HepG2 (cell line): Measurements from ENCODE around the gene TRIM25. TPM values are rescaled to one million over a fixed set of nuclear protein-coding genes. Genes with fewer than 3 reads are reported as not detected.

Experiments used
- IRX3 ChIP-seq: sonication (generic); formaldehyde crosslinking; IDR thresholded peaks from 2 replicates; pipeline ENCODE4 v1.8.1; 2023; ENCODE audit warnings: mild to moderate bottlenecking, low read depth, missing genetic modification reagents, borderline replicate concordance
- KAT7 ChIP-seq: IDR thresholded peaks from 2 replicates; pipeline ENCODE4 v1.6.1; 2018; ENCODE audit warnings: borderline replicate concordance, missing compliant biosample characterization
- NFKBIZ ChIP-seq: IDR thresholded peaks from 2 replicates; pipeline ENCODE4 v1.6.1; 2018; ENCODE audit warnings: missing genetic modification reagents, missing compliant biosample characterization
- PAWR ChIP-seq: sonication (generic); formaldehyde crosslinking; IDR thresholded peaks from 2 replicates; pipeline ENCODE4 v1.4.0; 2020; ENCODE audit warnings: missing genetic modification reagents, mild to moderate bottlenecking, borderline replicate concordance
- ZBTB7A ChIP-seq: sonication (generic); formaldehyde crosslinking; IDR thresholded peaks from 2 replicates; pipeline ENCODE4 v1.8.0; 2022; ENCODE audit warnings: mild to moderate bottlenecking, missing genetic modification reagents
- ZFAT ChIP-seq: sonication (generic); formaldehyde crosslinking; conservative IDR thresholded peaks from 2 replicates; pipeline ENCODE4 v1.8.1; 2023; ENCODE audit warnings: missing genetic modification reagents, inconsistent platforms
- ZFP36L1 ChIP-seq: sonication (generic); formaldehyde crosslinking; IDR thresholded peaks from 2 replicates; pipeline ENCODE4 v1.8.0; 2022; ENCODE audit warnings: mild to moderate bottlenecking, missing genetic modification reagents, moderate library complexity
- ZMYM3 ChIP-seq: sonication (generic); formaldehyde crosslinking; IDR thresholded peaks from 2 replicates; pipeline ENCODE4 v1.5.1; 2020; ENCODE audit warnings: mild to moderate bottlenecking, missing genetic modification reagents
- ZNF205 ChIP-seq: IDR thresholded peaks from 2 replicates; pipeline ENCODE4 v1.6.1; 2018; ENCODE audit warnings: missing biosample characterization, missing genetic modification reagents
- ZNF260 ChIP-seq: sonication (generic); formaldehyde crosslinking; IDR thresholded peaks from 2 replicates; pipeline ENCODE4 v1.4.0; 2020; ENCODE audit warnings: missing genetic modification reagents, low read depth, mild to moderate bottlenecking, borderline replicate concordance
- ZNF674 ChIP-seq: sonication (generic); formaldehyde crosslinking; IDR thresholded peaks from 2 replicates; pipeline ENCODE4 v1.5.0; 2020; ENCODE audit warnings: low read depth, mild to moderate bottlenecking, missing genetic modification reagents
- polyA plus RNA-seq, 8 experiments: library from polyadenylated mRNA; depleted of rRNA in 3 of 8; stranded (reverse) in 7 of 8; unstranded in 1 of 8; fragments of >200 nt; fragmentation: Illumina TruSeq in 4 of 8; extraction: Trizol in 4 of 8; gene quantifications; 2 replicates each; pipeline versions ENCODE4 v1.2.1 to v1.2.3, GENCODE V29; 2011 to 2016; ENCODE audit warnings: low read depth in 4 of 8, missing spikeins in 1 of 8, mixed read lengths in 1 of 8; ENCODE audit not compliant: insufficient read depth in 1 of 8
- total RNA-seq, 5 experiments: library from RNA; depleted of rRNA; stranded (reverse); fragments of >200 nt; fragmentation: Illumina TruSeq; extraction: Trizol; gene quantifications; 2 replicates each; pipeline ENCODE4 v1.2.3, GENCODE V29; 2016; ENCODE audit warnings: low read depth in 1 of 5
- TF ChIP-seq, protein P1 (sequence below), 2 experiments: sonication (generic) in 1 of 2; formaldehyde crosslinking in 1 of 2; IDR thresholded peaks; 2 replicates each; pipeline versions ENCODE4 v1.6.1 to v1.9.0; 2014 to 2022; ENCODE audit warnings: antibody characterized with exemption in 1 of 2, borderline replicate concordance in 1 of 2, inconsistent platforms in 1 of 2, low read depth in 1 of 2, missing genetic modification reagents in 1 of 2
- TF ChIP-seq, protein P2 (sequence below): sonication (generic); formaldehyde crosslinking; conservative IDR thresholded peaks from 2 replicates; pipeline ENCODE4 v1.8.0; 2022; ENCODE audit warnings: missing genetic modification reagents
- TF ChIP-seq, protein P3 (sequence below): sonication (generic); formaldehyde crosslinking; IDR thresholded peaks from 2 replicates; pipeline ENCODE4 v1.5.1; 2020; ENCODE audit warnings: mild to moderate bottlenecking, missing genetic modification reagents, moderate library complexity
- TF ChIP-seq, protein P4 (sequence below): IDR thresholded peaks from 2 replicates; pipeline ENCODE4 v1.6.1; 2016; ENCODE audit warnings: missing genetic modification reagents, missing compliant biosample characterization

The TRIM25 gene
- total and polyA plus RNA-seq, 2 of the 13 experiments (the other 11 are each of a cell fraction or from before 2014, with no cell fraction given) = 30.8 to 42.2 TPM

DNA sequence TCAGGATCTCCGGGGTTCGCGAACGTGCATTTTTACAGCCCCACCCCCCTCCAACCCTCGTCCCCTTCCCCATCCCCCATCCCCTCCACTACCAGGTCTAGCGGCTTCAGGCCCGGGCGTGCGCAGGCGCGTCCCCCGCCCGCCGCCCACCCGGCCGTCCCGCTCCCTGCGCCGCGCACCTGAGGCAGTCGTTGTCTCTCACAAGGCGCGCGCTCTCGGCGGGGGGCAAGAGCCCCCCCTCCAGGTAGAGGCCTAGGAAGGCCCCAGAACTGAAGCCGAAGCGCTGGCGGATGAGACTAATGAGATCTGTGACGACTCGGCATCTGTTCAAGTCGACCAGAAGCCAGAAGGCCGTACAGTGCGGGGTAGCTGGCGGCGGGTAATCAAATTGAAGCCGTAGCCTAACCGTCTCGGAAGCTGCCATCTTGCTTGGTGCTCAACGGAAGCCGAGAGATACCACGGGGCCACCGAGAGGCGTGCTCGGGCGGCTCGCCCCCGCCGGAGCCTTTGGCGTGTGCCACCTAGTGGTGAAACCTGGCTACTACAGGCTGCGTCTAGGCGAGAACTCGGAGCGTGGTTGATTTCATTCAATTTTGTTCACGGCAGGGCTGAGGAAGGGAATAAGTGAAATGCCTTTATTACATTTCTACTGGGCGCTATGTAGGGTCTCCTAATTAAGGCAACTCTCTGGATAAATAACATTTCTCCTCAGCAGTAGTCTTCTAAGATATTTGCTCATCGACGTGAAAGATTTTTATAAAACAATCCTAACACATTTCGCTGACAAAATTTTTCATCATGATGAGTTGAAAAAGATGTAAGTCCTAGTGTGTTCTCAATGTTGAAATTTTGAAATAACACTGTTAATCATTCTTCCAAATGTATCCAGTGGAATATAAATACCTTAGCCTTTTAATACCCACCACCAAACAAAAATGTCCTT, 47.0 kb upstream of the TRIM25 start, which contains the start of gene COIL (continued):
- TF ChIP-seq, protein P1, sequence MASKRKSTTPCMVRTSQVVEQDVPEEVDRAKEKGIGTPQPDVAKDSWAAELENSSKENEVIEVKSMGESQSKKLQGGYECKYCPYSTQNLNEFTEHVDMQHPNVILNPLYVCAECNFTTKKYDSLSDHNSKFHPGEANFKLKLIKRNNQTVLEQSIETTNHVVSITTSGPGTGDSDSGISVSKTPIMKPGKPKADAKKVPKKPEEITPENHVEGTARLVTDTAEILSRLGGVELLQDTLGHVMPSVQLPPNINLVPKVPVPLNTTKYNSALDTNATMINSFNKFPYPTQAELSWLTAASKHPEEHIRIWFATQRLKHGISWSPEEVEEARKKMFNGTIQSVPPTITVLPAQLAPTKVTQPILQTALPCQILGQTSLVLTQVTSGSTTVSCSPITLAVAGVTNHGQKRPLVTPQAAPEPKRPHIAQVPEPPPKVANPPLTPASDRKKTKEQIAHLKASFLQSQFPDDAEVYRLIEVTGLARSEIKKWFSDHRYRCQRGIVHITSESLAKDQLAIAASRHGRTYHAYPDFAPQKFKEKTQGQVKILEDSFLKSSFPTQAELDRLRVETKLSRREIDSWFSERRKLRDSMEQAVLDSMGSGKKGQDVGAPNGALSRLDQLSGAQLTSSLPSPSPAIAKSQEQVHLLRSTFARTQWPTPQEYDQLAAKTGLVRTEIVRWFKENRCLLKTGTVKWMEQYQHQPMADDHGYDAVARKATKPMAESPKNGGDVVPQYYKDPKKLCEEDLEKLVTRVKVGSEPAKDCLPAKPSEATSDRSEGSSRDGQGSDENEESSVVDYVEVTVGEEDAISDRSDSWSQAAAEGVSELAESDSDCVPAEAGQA (IDR thresholded peaks at IDR 0.05; ENCODE audit: low read depth) = peak; percentile 80
- TF ChIP-seq, protein P1 (CRISPR knock-in tag; IDR thresholded peaks at IDR 0.05; ENCODE audit: borderline replicate concordance) = no peak
- TF ChIP-seq KAT7 (CRISPR knock-in tag) (0 out of 2 replicates have a peak, but pooled peaks have one; percentile 45), IRX3 (CRISPR knock-in tag) (peak; percentile 78; the same call in 1 of the 2 replicates), ZNF260 (no peak), ZFP36L1 (peak; percentile 83), ZBTB7A (CRISPR knock-in tag) (peak; percentile 81), ZMYM3 (CRISPR knock-in tag) (peak; percentile 77), PAWR (CRISPR knock-in tag) (no peak), ZNF205 (CRISPR knock-in tag) (peak; percentile 64), NFKBIZ (CRISPR knock-in tag) (no peak), ZFAT (CRISPR knock-in tag) (no peak; the same call in 1 of the 2 replicates), ZNF674 (no peak)
- TF ChIP-seq, protein P2, sequence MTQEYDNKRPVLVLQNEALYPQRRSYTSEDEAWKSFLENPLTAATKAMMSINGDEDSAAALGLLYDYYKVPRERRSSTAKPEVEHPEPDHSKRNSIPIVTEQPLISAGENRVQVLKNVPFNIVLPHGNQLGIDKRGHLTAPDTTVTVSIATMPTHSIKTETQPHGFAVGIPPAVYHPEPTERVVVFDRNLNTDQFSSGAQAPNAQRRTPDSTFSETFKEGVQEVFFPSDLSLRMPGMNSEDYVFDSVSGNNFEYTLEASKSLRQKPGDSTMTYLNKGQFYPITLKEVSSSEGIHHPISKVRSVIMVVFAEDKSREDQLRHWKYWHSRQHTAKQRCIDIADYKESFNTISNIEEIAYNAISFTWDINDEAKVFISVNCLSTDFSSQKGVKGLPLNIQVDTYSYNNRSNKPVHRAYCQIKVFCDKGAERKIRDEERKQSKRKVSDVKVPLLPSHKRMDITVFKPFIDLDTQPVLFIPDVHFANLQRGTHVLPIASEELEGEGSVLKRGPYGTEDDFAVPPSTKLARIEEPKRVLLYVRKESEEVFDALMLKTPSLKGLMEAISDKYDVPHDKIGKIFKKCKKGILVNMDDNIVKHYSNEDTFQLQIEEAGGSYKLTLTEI (CRISPR knock-in tag) = no peak
- TF ChIP-seq, protein P3, sequence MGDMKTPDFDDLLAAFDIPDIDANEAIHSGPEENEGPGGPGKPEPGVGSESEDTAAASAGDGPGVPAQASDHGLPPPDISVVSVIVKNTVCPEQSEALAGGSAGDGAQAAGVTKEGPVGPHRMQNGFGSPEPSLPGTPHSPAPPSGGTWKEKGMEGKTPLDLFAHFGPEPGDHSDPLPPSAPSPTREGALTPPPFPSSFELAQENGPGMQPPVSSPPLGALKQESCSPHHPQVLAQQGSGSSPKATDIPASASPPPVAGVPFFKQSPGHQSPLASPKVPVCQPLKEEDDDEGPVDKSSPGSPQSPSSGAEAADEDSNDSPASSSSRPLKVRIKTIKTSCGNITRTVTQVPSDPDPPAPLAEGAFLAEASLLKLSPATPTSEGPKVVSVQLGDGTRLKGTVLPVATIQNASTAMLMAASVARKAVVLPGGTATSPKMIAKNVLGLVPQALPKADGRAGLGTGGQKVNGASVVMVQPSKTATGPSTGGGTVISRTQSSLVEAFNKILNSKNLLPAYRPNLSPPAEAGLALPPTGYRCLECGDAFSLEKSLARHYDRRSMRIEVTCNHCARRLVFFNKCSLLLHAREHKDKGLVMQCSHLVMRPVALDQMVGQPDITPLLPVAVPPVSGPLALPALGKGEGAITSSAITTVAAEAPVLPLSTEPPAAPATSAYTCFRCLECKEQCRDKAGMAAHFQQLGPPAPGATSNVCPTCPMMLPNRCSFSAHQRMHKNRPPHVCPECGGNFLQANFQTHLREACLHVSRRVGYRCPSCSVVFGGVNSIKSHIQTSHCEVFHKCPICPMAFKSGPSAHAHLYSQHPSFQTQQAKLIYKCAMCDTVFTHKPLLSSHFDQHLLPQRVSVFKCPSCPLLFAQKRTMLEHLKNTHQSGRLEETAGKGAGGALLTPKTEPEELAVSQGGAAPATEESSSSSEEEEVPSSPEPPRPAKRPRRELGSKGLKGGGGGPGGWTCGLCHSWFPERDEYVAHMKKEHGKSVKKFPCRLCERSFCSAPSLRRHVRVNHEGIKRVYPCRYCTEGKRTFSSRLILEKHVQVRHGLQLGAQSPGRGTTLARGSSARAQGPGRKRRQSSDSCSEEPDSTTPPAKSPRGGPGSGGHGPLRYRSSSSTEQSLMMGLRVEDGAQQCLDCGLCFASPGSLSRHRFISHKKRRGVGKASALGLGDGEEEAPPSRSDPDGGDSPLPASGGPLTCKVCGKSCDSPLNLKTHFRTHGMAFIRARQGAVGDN = peak; percentile 96
- TF ChIP-seq, protein P4, sequence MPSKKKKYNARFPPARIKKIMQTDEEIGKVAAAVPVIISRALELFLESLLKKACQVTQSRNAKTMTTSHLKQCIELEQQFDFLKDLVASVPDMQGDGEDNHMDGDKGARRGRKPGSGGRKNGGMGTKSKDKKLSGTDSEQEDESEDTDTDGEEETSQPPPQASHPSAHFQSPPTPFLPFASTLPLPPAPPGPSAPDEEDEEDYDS = peak; percentile 69
